DND-41 (cell line): ENCODE results near the gene RNF225.

Experiments used
- EZH2 ChIP-seq: IDR thresholded peaks from 3 replicates; pipeline ENCODE4 v1.6.1; 2012; ENCODE audit warnings: borderline replicate concordance, low read depth, mild to moderate bottlenecking, moderate library complexity, low read length, inconsistent platforms; ENCODE audit not compliant: severe bottlenecking
- TF ChIP-seq, protein P1 (sequence below): IDR thresholded peaks from 2 replicates; pipeline ENCODE4 v1.5.1; 2012; ENCODE audit warnings: borderline replicate concordance, low read length, moderate library complexity, mild to moderate bottlenecking; ENCODE audit not compliant: poor library complexity, severe bottlenecking; ENCODE audit errors: extremely low read depth

DNA sequence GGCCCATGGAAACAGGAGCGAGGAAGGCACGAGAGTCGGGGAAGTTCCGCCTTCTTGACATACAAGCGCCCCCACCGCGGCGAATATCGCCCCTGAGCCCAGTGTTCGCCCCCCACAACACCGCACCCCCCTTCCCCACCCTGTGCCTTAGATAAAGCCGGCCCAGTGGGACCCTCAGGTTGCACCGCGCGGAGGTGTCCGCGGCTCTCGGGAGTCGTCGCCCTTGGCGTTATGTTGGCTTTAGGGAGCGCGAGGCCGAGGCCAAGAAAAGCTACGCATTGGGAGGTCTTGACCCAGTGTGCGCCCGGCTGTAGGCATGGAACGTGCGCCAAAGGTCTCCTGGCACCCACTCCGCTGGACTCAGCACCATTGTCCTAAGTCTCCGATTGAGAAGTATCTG lies 45.1 kb downstream of the RNF225 start:
- TF ChIP-seq, protein P1, sequence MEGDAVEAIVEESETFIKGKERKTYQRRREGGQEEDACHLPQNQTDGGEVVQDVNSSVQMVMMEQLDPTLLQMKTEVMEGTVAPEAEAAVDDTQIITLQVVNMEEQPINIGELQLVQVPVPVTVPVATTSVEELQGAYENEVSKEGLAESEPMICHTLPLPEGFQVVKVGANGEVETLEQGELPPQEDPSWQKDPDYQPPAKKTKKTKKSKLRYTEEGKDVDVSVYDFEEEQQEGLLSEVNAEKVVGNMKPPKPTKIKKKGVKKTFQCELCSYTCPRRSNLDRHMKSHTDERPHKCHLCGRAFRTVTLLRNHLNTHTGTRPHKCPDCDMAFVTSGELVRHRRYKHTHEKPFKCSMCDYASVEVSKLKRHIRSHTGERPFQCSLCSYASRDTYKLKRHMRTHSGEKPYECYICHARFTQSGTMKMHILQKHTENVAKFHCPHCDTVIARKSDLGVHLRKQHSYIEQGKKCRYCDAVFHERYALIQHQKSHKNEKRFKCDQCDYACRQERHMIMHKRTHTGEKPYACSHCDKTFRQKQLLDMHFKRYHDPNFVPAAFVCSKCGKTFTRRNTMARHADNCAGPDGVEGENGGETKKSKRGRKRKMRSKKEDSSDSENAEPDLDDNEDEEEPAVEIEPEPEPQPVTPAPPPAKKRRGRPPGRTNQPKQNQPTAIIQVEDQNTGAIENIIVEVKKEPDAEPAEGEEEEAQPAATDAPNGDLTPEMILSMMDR = no peak
- TF ChIP-seq EZH2 = no peak
